GM18498 (cell line): ENCODE measurements around the gene FRRS1L.

Source experiments
- ATAC-seq: cut with Tn5 transposase; IDR thresholded peaks from one replicate; pipeline ENCODE4 v1.9.1; 2021; ENCODE audit warnings: mild to moderate bottlenecking, moderate library complexity; ENCODE audit not compliant: unreplicated experiment

Gene FRRS1L

DNA sequence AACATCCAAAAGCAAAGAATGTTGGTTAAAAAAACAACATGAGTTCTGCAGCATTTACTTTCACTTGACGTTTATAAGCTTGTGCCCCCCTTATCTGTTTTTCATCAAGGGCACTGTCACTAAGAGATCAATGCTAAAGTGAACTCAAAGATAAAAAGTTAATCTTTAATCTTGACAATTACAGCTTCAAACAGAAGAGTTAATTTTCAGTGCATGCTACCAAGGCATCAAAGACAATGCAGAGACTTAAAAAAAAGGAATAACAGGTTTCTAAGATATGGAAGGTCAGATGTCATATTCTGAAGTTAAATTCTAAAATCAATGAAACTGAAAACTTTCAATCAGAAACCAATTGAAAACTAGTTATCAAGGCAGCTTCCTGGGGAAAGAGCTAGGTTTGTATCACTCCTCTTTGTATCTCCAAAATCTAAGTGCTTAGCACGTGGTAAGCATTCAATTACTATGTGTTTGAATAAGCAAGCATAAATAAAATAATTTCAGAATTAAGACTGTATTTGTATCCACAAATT lies 84.9 kb downstream of the FRRS1L start:
- ATAC-seq: no peak
